Middle frontal gyrus (tissue), 1 donor: ENCODE measurements around the gene EPHA2.

Source experiments
- DNase-seq: peaks from one replicate; pipeline ENCODE4 v3.0.0-alpha.2; 2015; ENCODE audit warnings: low spot score; ENCODE audit errors: extremely low spot score

Gene EPHA2

GRCh38 chr1:16138772-16139221 lies 17.1 kb downstream of the EPHA2 start:
- DNase-seq, result no peak

GRCh38 chr1:16137890-16138467 lies 17.9 kb downstream of the EPHA2 start:
- no peak for DNase-seq

GRCh38 chr1:16135501-16135900 lies 20.4 kb downstream of the EPHA2 start:
- no peak for DNase-seq

GRCh38 chr1:16134906-16135305 lies 21.0 kb downstream of the EPHA2 start:
- DNase-seq, result no peak

- no peak for DNase-seq
Observed at GRCh38 chr1:16134066-16134801, 21.6 kb downstream of the EPHA2 start.

- DNase-seq, result no peak
Observed at GRCh38 chr1:16133007-16133961, 22.6 kb downstream of the EPHA2 start.

GRCh38 chr1:16132325-16132785 lies 23.5 kb downstream of the EPHA2 start:
- no peak for DNase-seq

GRCh38 chr1:16131636-16132324 lies 24.1 kb downstream of the EPHA2 start:
- no peak for DNase-seq

- no peak for DNase-seq
Observed at GRCh38 chr1:16130827-16131226, 25.0 kb downstream of the EPHA2 start.

- DNase-seq, result no peak
Observed at GRCh38 chr1:16129921-16130543, 25.8 kb downstream of the EPHA2 start.

GRCh38 chr1:16129316-16129715 lies 26.6 kb downstream of the EPHA2 start:
- DNase-seq, result no peak

GRCh38 chr1:16128338-16128741 lies 27.5 kb downstream of the EPHA2 start:
- DNase-seq, result no peak

- DNase-seq, result no peak
Observed at GRCh38 chr1:16127676-16128337, 28.1 kb downstream of the EPHA2 start.

GRCh38 chr1:16126743-16127515 lies 28.9 kb downstream of the EPHA2 start:
- no peak for DNase-seq

GRCh38 chr1:16126160-16126559 lies 29.7 kb downstream of the EPHA2 start:
- DNase-seq, result no peak

- DNase-seq, result no peak
Observed at GRCh38 chr1:16125483-16125882, 30.4 kb downstream of the EPHA2 start.

- DNase-seq, result no peak
Observed at GRCh38 chr1:16125088-16125470, 30.8 kb downstream of the EPHA2 start.

- no peak for DNase-seq
Observed at GRCh38 chr1:16124377-16125087, 31.3 kb downstream of the EPHA2 start.

GRCh38 chr1:16122916-16123315 lies 33.0 kb downstream of the EPHA2 start:
- no peak for DNase-seq
